Esophagus (tissue), 2 donors: ENCODE data around the gene EFCAB9. TPM values are rescaled to one million over a fixed set of nuclear protein-coding genes. Genes with fewer than 3 reads are reported as not detected.
"Not testable (repeated sequence)": the region's sequence is repeated elsewhere in the genome, so short reads cannot be mapped to it uniquely, and the experiment has no call there.

ENCODE experiments used
- H3K27ac ChIP-seq, 2 donors: one replicate each; pipeline ENCODE4 v1.5.1; 2013; ENCODE audit warnings: low read depth in 2 of 2, mild to moderate bottlenecking in 2 of 2, inconsistent platforms in 1 of 2, low read length in 1 of 2, moderate library complexity in 1 of 2
- H3K27me3 ChIP-seq, 2 donors: one replicate each; pipeline ENCODE4 v1.6.1; 2013; ENCODE audit warnings: low read length in 2 of 2, control low read depth in 1 of 2, mild to moderate bottlenecking in 1 of 2; ENCODE audit not compliant: insufficient read depth in 2 of 2, control insufficient read depth in 1 of 2
- H3K36me3 ChIP-seq, 2 donors: one replicate each; pipeline ENCODE4 v1.6.1; 2013; ENCODE audit warnings: low read length in 1 of 2; ENCODE audit not compliant: control insufficient read depth in 2 of 2, insufficient read depth in 2 of 2
- H3K4me1 ChIP-seq, 2 donors: one replicate each; pipeline ENCODE4 v1.6.1; 2013; ENCODE audit warnings: low read length in 1 of 2; ENCODE audit not compliant: control insufficient read depth in 2 of 2, insufficient read depth in 2 of 2
- H3K4me3 ChIP-seq, 2 donors: one replicate each; pipeline ENCODE4 v1.5.1; 2013; ENCODE audit warnings: low read length in 2 of 2, mild to moderate bottlenecking in 2 of 2, low read depth in 1 of 2, moderate library complexity in 1 of 2
- H3K9me3 ChIP-seq, 2 donors: one replicate each; pipeline ENCODE4 v1.6.1; 2013; ENCODE audit warnings: mild to moderate bottlenecking in 2 of 2, low read depth in 1 of 2, low read length in 1 of 2, moderate library complexity in 1 of 2; ENCODE audit not compliant: control insufficient read depth in 2 of 2, insufficient read depth in 1 of 2
- WGBS, 2 donors: extraction: QIAGEN DNeasy Blood & Tissue Kit; methylation state at CpG; one replicate each; pipeline ENCODE4 v1.1.7; 2013; 5-methylcytosine and 5-hydroxymethylcytosine counted together
- polyA plus RNA-seq, 2 donors: library from polyadenylated mRNA; stranded (reverse); fragments of 200-250 nt; gene quantifications; one replicate each; pipeline ENCODE4 v1.2.3, GENCODE V29; 2013
- donor health status: healthy with polysubstance abuse.
- donor health status: Bipolar disorder and iron deficiency.

Gene EFCAB9
- polyA plus RNA-seq, 2 donors: not detected

DNA sequence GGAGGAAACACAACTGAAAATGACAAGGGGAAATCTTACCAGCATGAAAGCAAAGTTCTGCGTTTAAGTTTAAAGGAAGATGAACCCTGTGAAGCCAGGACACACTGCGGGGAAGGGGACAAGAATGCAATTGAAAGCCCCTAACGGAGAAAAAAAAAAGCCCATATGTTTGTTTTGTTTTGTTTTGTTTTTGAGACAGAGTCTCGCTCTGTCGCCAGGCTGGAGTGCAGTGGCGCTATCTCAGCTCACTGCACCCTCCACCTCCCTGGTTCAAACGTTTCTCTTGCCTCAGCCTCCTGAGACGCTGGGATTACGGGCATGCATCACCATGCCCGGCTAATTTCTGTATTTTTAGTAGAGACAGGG is 8.9 kb upstream of the EFCAB9 start:
- Histone ChIP-seq H3K27ac (peak overlapping the region in 1 of 2 donors; percentile 78), H3K27me3 (no peaks in the 10 kb centered on the region), H3K9me3 (no peaks in the 10 kb centered on the region), H3K4me3 (no peak overlapping the region), H3K36me3 (no peaks in the 10 kb centered on the region), H3K4me1 (peaks cover 3 to 6% of the 10 kb centered on the region in 2 donors)
- WGBS, 2 donors: 71 to 78% methylated on average over 10 of the region's 10 CpGs

DNA sequence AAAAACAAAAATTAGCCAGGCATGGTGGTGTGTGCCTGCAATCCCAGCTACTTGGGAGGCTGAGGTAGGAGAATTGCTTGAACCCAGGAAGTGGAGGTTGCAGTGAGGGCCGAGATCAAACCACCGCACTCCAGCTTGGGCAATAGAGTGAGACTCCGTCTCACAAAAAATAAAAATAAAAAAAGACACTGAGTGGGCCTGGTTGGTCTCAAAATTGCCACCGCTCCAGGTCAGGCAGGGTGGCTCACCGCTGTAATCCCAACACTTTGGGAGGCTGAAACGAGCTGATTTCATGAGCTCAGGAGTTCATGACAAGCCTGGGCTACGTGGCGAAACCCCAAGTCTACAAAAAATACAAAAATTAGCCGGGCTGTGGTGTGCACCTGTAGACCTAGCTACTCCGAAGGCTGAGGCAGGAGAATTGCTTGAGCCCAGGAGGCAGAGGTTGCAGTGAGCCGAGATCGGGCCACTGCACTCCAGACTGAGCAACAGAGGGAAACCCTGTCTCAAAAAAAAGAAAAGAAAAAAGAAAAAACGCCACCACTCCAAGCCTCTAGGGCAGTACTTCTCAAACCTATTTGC is 7.8 kb upstream of the EFCAB9 start:
- Histone ChIP-seq H3K4me1 (peaks cover 3 to 6% of the 10 kb centered on the region in 2 donors), H3K9me3 (no peaks in the 10 kb centered on the region), H3K27me3 (no peaks in the 10 kb centered on the region), H3K27ac (peak overlapping the region; percentile 34 to 82), H3K36me3 (no peaks in the 10 kb centered on the region), H3K4me3 (peak overlapping the region; percentile 58 to 92)
- 76% methylated on average over 13 of the region's 13 CpGs for WGBS, 2 donors

DNA sequence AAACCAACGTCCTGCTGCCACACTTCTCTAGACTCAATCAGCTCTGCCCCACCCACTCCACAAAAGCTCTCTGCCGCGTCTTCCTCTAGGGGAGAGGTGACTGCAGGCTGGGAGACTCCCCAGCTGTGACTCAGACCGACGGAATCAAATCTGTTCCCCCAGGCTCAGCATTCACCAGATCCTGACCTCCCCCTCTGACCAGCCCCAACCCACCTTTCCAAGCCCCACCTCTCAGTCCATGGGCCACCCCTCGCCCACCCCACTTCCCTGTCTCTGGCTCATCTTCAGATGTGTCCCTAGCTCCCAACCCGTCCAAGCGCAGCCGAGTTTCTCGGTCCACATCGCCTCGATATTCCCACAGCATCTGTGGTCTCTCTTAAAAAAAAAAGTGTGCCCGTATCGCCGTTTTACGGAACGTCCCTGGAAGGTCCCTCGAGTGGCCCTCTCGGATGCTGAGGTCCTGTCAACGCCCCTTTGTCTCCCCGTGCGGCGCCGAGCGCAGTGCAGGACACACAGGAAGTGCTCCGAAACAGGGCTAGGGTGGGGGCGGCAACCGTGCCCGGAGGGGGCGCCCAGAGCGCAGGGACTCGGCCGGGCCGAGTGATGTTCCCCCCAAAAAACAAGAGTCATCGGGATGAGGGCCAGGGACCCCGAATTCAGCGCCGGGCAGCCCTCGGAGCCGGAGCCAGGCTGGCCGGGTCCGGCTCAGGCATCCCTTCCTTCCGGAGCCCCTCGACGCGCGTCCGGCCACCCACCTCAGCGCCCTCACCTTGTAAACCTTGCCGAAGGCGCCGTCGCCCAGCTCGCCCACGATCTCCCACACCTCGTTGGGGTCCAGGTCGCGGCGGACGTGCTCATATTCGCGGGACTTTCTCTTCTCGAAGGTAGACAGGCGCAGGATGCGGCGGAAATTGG is 6.6 kb upstream of the EFCAB9 start:
- Histone ChIP-seq H3K27ac (peak overlapping the region; percentile 82 to 93), H3K9me3 (no peaks in the 10 kb centered on the region), H3K27me3 (no peaks in the 10 kb centered on the region), H3K4me3 (peak overlapping the region; percentile 58 to 92), H3K4me1 (peaks cover 3 to 6% of the 10 kb centered on the region in 2 donors), H3K36me3 (no peaks in the 10 kb centered on the region)
- 0 to 1% methylated on average over 64 to 66 of the region's 66 CpGs for WGBS, 2 donors

DNA sequence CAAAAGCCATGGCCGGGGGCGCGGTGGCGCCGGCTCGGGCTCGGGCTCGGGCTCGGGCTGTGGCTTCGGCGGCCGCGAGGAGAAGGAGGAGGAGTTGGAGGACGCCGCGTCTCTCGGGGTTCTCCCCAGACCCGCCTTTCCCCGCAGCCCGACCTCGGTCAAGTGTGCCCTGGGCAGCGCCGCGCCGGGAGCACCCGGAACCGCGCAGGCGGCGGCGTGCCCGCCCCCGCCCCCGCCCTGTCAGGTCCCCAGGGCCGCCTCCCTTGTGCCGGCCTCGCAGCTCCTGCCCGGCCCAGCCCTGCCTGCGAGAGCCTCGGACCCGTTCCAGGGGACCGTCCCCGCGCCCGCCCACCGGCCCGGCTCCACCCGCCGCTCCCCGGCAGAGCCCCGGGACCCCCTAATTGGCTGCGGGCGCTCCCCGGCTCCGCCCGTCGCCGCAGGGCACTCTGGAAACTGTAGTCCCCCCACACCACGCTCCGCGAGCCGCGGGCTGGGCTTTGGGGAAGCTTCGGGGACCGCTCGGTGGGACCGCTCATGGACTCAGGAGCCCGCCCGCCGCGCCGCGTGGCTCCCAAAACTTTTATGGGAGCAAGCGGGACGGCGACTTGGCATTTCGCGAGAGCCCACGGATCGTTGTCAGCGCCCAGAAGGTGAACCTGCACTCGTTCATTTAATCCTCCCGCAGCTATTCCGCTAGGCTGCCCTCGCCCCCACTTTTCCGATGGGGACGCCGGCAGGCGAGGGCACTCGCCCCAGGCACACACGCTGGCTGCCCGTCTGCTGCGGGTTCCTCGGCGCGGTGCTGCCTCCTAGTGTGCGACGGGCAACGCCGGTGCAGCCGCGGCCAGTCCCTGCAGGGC is 5.7 kb upstream of the EFCAB9 start, which contains the start of gene STK10:
STK10 (minus strand) TSS at position 192 of the 860 bp plus-strand sequence; CDS start at position 10, 182 bp downstream.
- H3K36me3 ChIP-seq: no peaks in the 10 kb centered on the region
- WGBS, 2 donors: 0% methylated on average over 64 to 102 of the region's 102 CpGs
- peaks cover 3 to 6% of the 10 kb centered on the region in 2 donors for H3K4me1 ChIP-seq
- H3K4me3 ChIP-seq: peak within 1 kb of the TSS; percentile 58 to 92
- no peaks in the 10 kb centered on the region for H3K9me3 ChIP-seq
- H3K27ac ChIP-seq: peak within 1 kb of the TSS; percentile 82 to 93
- no peaks in the 10 kb centered on the region for H3K27me3 ChIP-seq

DNA sequence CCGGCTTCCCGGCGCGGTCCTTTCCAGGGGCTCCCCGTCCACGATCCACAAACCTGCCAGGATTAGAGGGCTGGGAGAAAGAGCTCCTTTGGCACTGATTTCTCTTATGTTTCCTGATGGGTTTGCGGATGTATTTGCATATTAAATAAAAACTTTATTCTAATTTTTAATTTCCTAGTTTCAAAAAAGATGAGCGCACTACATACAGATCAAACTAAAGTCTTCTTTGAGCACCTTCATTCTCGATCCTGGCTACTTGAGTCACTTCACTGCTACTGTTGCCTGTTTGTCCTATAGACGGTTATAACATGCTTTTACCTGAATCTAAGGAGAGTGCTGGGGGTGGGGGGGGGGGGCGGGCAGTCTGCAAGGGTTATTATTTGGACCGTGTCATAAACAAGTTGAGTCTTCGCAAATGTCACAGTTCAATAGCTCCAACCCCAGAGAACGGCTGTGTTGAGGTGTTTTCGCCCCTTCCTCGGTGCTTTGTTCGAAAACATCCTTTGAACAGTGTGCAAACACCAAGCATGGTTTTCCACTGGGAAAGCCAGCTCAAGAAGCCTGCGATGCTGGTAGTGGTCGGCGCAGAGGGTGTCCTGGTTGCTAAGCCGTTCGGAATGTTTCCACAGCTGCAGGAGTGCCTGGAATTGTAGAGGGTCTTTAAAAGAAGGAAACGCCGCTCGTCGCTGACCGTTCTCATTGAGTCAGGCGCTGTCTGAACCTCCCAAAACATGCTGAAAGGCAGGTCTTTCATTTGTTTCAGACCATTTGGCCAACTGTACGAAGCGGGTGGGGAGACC is 4.9 kb upstream of the EFCAB9 start:
- H3K9me3 ChIP-seq: no peaks in the 10 kb centered on the region

DNA sequence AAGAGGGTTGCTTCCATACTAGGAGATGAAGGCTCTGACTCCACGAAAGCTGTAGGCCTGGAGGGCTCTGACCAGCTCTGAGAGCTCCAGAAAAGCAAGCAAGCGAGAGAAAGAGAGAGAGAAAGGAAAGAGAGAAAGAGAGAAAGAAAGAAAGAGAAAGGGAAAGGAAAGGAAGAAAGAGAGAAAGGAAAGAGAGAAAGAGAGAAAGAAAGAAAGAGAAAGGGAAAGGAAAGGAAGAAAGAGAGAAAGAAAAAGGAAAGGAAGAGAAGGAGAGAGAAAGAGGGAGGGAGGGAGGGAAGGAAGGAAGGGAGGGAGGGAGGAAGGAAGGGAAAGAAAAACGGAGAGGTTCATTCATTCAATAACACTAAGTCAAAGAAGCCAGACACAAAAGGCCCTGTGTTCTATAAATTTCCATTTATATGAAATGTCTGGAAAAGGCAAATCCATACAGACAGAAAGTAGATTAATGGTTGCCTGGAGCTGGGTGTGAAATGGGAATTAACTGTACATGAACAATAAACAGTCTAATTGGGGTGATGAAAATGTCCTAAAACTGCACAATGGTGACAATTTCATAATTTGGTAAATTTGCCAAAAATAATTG is 4.2 kb upstream of the EFCAB9 start:
- H3K27ac ChIP-seq: no peak overlapping the region
- H3K27me3 ChIP-seq: no peaks in the 10 kb centered on the region
- H3K4me3 ChIP-seq: no peak overlapping the region
- no peaks in the 10 kb centered on the region for H3K9me3 ChIP-seq
- peaks cover 3 to 6% of the 10 kb centered on the region in 2 donors for H3K4me1 ChIP-seq
- H3K36me3 ChIP-seq: no peaks in the 10 kb centered on the region
- 72 to 73% methylated on average over 3 of the region's 3 CpGs for WGBS, 2 donors

More for the DNA sequence above, 4.9 kb upstream of the EFCAB9 start:
- no peaks in the 10 kb centered on the region for H3K36me3 ChIP-seq
- peak overlapping the region in 1 of 2 donors; percentile 82 for H3K27ac ChIP-seq
- peaks cover 3 to 6% of the 10 kb centered on the region in 2 donors for H3K4me1 ChIP-seq
- 45 to 49% methylated on average over 30 of the region's 30 CpGs for WGBS, 2 donors
- H3K27me3 ChIP-seq: no peaks in the 10 kb centered on the region
- H3K4me3 ChIP-seq: peak overlapping the region in 1 of 2 donors; percentile 58

DNA sequence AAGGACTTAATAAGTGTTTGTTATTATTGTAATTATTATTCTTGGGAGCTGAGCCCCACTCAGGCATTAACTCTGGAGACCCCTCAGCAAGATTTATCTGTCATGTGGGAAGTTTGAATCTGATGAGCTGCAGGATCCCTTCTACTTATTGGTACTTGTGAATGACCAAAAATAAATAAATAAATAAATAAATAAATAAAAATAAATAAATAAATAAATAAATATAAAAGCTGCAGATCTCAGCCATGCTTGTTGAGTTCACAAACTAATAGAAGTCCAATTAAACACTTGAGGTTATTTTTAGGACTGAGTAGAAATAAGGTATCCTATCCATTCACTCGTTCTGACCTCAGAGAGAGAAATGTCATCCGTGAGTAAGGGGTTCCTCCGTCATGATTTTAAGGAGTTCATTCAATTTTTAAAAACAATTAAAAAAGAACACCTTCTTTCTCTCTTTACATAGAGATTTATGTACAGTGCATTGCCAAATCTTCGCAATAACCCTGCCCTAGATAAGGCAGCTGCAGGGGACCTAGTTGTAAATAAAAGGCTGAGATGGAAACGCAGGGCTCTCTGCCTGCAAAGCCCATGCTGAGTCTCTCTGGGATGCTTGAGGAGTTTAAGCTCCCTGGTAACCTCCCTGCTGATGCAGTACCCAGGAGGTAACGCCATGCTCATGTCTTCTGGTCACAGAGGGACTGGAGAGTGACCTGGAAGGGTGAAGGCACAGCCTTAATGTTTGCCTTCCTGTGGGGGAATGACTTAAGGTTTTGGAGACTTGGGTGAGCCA is 1.2 kb downstream of the EFCAB9 start:
- H3K4me3 ChIP-seq: no peak overlapping the region
- H3K9me3 ChIP-seq: peaks cover 0 to 3% of the 10 kb centered on the region in 2 donors
- H3K4me1 ChIP-seq: no peaks in the 10 kb centered on the region
- WGBS, 2 donors: 75% methylated on average over 6 of the region's 6 CpGs
- H3K36me3 ChIP-seq: no peaks in the 10 kb centered on the region
- H3K27ac ChIP-seq: no peak overlapping the region
- H3K27me3 ChIP-seq: peaks cover 0 to 2% of the 10 kb centered on the region in 2 donors

DNA sequence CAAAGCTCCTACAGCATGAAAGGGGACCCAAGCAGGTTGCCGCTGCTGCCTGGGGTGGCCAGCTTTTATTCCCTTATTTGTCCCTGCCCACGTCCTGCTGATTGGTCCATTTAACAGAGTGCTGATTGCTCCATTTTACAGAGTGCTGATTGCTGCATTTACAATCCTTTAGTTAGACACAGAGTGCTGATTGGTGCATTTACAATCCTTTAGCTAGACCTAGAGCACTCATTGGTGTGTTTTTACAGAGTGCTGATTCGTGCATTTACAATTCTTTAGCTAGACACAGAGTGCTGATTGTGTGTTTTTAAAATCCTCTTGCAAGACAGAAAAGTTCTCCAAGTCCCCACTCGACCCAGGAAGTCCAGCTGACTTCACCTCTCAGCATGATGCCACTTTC is 3.8 kb downstream of the EFCAB9 start:
- 77 to 81% methylated on average over 4 of the region's 4 CpGs for WGBS, 2 donors
- H3K36me3 ChIP-seq, H3K27me3 ChIP-seq, H3K4me1 ChIP-seq, H3K4me3 ChIP-seq, H3K9me3 ChIP-seq, H3K27ac ChIP-seq: not testable (repeated sequence)
